ENCODE measurements around the gene NEDD8.

GRCh38 chr14:24261256-24261968 lies 29.2 kb upstream of the NEDD8 start:
- TF ChIP-seq FOXA1 (IDR thresholded peaks at IDR 0.05) (no peak), ARNT (IDR thresholded peaks at IDR 0.05) (no peak), FOXK2 (IDR thresholded peaks at IDR 0.05) (no peak), SP1 (IDR thresholded peaks at IDR 0.05) (no peak), ELF4 (IDR thresholded peaks at IDR 0.05) (no peak), ZNF384 (IDR thresholded peaks at IDR 0.05) (no peak)
